MG63 (cell line): ENCODE measurements around the gene DLGAP4. TPM values are rescaled to one million over a fixed set of nuclear protein-coding genes. Genes with fewer than 3 reads are reported as not detected.

Experiments used
- DNase-seq: peaks from one replicate; pipeline ENCODE4 v3.0.0-alpha.2; 2020
- H3K27me3 ChIP-seq: fragments of 250-450 bp; sonication (Bioruptor Pico); 2 replicates; pipeline ENCODE4 v1.5.1; 2020; ENCODE audit warnings: mild to moderate bottlenecking, moderate library complexity
- H3K36me3 ChIP-seq: fragments of 250-450 bp; sonication (Bioruptor Pico); 2 replicates; pipeline ENCODE4 v1.5.1; 2020; ENCODE audit warnings: mild to moderate bottlenecking, moderate library complexity
- H3K4me3 ChIP-seq: fragments of 250-450 bp; sonication (Bioruptor Pico); 2 replicates; pipeline ENCODE4 v1.5.1; 2020; ENCODE audit warnings: mild to moderate bottlenecking, moderate library complexity
- H3K9me3 ChIP-seq: fragments of 250-450 bp; sonication (Bioruptor Pico); 2 replicates; pipeline ENCODE4 v1.5.1; 2020; ENCODE audit warnings: mild to moderate bottlenecking, moderate library complexity
- total RNA-seq: library from RNA; depleted of rRNA; stranded (reverse); fragments of >200 nt; shearing (Covaris generic); gene quantifications from 2 replicates; pipeline ENCODE4 v1.2.3, GENCODE V29; 2014; ENCODE audit warnings: low replicate concordance

DLGAP4 gene
- total RNA-seq, 1 experiment from 2014 or later, result 12.0 TPM

- Histone ChIP-seq H3K9me3 (no peaks in the 10 kb centered on the region), H3K4me3 (no peak overlapping the region), H3K27me3 (no peaks in the 10 kb centered on the region), H3K36me3 (no peaks in the 10 kb centered on the region)
- no peak for DNase-seq
Observed at GRCh38 chr20:36454698-36455427, 148.7 kb downstream of the DLGAP4 start.

DNA sequence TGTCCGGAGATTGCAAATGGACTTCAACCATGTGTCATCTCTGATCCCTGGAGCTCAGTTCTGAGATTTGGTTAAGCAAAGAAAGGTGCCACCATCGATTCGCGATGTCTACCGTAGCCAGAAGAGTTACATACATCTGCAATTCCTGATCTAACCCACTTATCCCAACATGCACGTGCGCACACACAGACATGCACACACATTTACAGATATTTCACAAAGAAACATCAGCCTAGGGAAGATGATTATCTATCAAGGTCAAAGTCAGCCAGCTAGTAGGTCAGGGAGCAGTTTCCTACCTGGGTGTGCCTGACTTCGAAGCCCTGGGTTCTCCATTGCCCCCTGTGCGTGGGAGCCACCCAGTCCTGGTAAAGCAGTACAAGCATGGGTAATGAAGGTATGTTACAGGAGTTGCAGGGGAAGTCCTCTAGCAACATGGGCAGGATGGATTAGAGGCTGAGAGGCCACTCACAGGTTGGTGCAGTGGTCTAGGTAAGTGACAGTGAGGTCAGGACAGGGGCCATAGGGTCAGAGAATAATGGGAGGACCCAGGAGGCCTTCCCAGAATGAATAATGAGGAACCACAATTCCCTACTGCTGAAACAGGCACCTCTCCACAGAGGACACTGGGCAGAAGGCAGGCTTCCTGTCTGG, 150.0 kb downstream of the DLGAP4 start:
- H3K27me3 ChIP-seq, result no peaks in the 10 kb centered on the region
- H3K4me3 ChIP-seq, result no peak overlapping the region
- H3K36me3 ChIP-seq, result no peaks in the 10 kb centered on the region
- DNase-seq, result no peak
- no peaks in the 10 kb centered on the region for H3K9me3 ChIP-seq

DNA sequence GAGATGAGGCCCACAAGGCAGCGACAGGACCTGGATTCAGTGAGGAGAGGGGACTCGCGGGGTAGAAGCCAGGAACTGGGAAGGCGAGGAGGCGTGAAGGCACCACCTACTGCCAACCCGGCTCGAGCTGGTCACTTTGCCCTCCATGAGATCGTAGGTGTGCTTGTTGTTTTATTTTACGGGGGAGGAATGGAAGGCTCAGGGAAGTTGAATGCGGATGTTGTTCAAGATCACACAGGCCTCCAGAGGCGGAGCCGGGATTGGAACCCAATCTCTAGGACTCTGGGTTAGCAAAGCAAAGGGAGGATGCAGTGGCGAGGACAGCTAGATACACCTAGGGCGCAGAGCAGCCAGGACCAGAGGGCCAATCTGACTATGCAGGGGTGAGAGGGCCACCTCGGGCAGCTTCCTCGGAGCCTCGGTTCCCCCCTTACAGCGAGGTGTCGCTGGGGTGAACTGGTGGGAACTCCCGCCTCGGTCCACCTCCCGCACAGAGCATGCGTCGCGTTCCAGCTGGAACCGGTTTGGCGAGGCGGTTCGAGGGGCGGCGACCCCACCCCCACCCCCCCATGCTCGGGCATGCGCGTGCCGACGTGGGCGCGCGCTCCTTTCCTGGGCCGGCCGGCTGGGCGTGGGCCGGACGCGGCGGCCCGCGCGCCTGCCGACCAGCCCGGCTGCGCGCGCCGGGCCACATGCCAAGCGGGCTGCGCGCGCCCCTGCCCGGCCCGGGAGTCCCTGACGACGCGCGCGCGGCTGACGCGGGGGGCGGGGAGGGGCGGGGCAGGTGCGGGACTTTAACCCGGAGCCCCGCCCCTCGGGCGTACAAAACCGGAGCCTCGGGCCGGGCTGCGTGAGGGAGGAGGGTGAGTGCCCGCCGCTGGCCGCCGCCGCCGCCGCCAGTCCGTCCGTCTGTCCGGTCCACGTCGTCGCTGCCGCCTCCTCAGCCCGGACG, 154.8 kb downstream of the DLGAP4 start:
- H3K36me3 ChIP-seq, result peaks cover 14% of the 10 kb centered on the region
- H3K27me3 ChIP-seq, result no peaks in the 10 kb centered on the region
- DNase-seq, result peak; percentile 94
- no peaks in the 10 kb centered on the region for H3K9me3 ChIP-seq
- peak overlapping the region; percentile 96 for H3K4me3 ChIP-seq

- DNase-seq, result peak; percentile 81
- H3K27me3 ChIP-seq, result no peaks in the 10 kb centered on the region
- H3K36me3 ChIP-seq, result peaks cover 21% of the 10 kb centered on the region
- peak overlapping the region; percentile 96 for H3K4me3 ChIP-seq
- no peaks in the 10 kb centered on the region for H3K9me3 ChIP-seq
Observed at GRCh38 chr20:36461600-36462439, 155.7 kb downstream of the DLGAP4 start.

DNA sequence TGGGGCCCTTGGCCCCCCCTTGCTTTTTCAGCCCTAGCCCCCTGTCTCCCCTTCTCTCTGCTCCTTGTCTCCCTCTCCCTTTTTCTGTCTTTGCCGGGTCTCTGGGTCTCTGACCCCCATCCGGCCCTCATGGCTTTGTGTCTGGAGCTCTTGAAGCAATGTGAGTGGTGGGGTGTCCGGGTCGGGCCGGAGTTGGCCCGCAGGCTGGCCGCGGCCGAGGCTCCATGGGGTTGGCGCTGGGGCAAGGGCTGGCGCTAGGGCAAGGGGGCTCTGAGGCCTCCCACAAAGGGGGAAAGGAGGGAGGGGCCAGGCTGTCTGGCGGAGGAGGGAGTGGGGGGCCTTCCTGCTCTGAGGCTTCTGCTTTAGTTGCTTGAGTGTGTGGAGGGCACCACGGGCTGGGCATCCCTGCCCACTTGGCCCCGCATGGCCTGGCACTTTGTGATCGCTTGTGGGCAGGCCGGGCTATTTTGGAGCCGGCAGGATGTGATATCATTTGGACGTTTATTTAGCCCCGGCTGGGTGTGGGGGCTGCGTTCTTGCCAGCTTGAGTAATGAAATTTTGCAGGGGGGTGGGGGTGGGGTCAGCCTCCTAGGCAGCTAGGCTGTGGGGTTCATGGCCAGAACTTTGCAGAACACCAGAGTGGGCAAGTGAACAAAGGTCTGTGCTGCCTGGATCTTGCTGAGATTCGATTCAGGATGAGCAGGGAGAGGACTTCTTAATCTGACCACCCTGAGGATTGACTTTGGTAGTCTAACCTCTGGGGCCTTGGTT, 156.5 kb downstream of the DLGAP4 start:
- Histone ChIP-seq H3K36me3 (peaks cover 22% of the 10 kb centered on the region), H3K4me3 (peak overlapping the region; percentile 96), H3K9me3 (no peaks in the 10 kb centered on the region), H3K27me3 (no peaks in the 10 kb centered on the region)
- peak; percentile 96 for DNase-seq

GRCh38 chr20:36463212-36464061, 157.3 kb downstream of the DLGAP4 start:
- peaks cover 30% of the 10 kb centered on the region for H3K36me3 ChIP-seq
- DNase-seq, result no peak
- H3K9me3 ChIP-seq, result no peaks in the 10 kb centered on the region
- no peaks in the 10 kb centered on the region for H3K27me3 ChIP-seq
- peak overlapping the region; percentile 96 for H3K4me3 ChIP-seq

DNA sequence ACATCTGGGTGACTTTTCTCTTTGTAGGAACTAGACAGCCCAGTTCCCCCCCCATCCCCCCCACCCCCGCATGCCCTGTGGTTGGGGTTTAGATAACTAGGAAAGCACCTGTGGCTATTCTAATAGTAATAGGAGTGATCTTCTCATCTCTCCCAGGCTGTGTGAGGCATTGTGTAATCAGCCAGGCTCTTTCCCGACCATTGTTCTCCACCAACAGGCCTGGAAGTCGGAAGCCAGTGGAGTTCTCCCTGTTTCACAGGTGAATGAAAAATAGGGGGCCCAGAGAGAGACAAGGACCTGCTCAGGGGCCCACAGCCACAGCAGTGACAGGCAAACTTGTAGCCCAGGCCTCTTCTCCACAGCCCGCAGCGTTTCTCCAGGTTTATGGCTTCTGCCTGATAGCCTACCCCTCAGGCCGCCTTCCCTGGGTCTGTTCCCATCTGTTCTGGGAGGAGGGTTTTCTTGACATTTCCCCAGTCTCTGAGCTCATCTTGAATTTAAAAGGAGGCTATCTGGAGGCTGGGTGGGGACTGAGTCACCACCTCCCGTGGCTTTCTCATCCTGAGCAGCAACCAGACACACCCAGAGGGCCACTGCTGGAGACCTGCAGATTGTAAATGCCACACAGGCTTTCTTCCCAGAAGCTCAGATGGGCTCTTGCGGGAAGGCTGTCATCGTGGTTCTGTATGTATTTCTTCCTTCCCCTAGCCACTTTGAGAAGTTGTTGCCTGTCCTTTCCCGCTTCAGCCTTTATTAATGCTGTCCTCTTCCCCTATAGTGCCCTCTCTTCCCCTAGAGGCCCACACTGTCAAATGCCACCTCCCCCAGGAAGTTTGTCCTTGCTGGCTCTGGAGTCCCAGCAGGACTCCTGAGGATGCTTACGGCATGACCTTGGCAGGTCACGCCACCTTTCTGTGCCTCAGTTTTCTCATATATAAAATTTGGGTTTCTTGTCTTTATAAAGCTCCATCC, 159.3 kb downstream of the DLGAP4 start:
- peak; percentile 96 for DNase-seq
- Histone ChIP-seq H3K36me3 (peaks cover 40% of the 10 kb centered on the region), H3K9me3 (no peaks in the 10 kb centered on the region), H3K27me3 (no peaks in the 10 kb centered on the region), H3K4me3 (peak overlapping the region; percentile 14; the same call in 1 of the 2 replicates)

GRCh38 chr20:36466089-36466488, 159.9 kb downstream of the DLGAP4 start:
- no peak for DNase-seq
- Histone ChIP-seq H3K9me3 (no peaks in the 10 kb centered on the region), H3K4me3 (no peak overlapping the region), H3K27me3 (no peaks in the 10 kb centered on the region), H3K36me3 (peaks cover 40% of the 10 kb centered on the region)

DNA sequence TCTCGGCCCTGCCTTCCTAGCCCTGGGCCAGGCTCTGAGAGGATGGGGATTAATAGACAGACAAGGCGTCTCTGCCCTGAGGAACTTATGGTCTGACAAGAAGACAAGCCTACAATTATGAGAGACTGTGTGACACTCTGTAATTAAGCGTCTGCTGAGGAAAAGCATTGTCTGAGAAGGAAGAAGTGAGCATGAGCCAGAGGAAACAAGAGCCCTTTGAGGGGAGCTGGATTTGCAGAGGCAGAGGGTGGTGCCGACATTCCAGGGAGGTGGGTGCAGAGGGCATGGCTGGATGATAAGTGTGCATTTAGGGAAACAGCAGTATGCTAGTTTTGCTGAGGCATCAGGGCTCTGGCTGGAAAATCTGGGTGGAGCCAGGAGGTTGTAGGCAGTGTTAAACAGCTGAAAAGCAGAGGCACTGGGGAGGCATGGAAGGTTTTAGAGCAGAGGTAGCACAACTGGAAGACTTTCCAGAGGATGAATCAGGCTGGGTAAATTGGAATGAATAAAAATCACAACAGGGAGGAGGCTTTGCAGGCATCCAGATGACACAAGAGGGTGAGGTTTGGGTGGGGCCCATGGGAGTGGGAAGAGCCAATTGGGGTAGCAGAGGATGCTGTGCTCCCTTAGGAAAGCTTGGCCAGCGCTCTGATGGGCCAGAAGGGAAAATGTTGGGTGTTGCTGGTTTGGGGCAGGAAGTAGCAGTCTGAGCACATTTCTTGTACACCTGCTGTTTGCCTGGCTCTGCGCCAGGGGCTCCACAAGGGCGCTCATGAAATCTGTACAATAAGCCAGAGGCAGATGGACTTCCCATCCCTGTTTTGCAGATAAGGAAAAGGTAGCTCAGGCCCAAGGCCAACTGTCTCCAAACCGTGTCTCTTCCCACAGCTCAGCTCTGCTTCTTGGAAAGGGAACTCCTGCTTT, 161.2 kb downstream of the DLGAP4 start:
- H3K9me3 ChIP-seq, result no peaks in the 10 kb centered on the region
- DNase-seq, result peak; percentile 95

GRCh38 chr20:36468149-36469000, 162.2 kb downstream of the DLGAP4 start:
- peak; percentile 64 for DNase-seq
- H3K36me3 ChIP-seq, result peaks cover 49% of the 10 kb centered on the region
- no peaks in the 10 kb centered on the region for H3K9me3 ChIP-seq
- no peaks in the 10 kb centered on the region for H3K27me3 ChIP-seq
- no peak overlapping the region for H3K4me3 ChIP-seq

More for the DNA sequence above, 161.2 kb downstream of the DLGAP4 start:
- H3K27me3 ChIP-seq, result no peaks in the 10 kb centered on the region
- peaks cover 41% of the 10 kb centered on the region for H3K36me3 ChIP-seq
- no peak overlapping the region for H3K4me3 ChIP-seq

GRCh38 chr20:36469973-36470372, 163.8 kb downstream of the DLGAP4 start:
- Histone ChIP-seq H3K4me3 (no peak overlapping the region), H3K36me3 (peaks cover 49% of the 10 kb centered on the region), H3K9me3 (no peaks in the 10 kb centered on the region), H3K27me3 (no peaks in the 10 kb centered on the region)
- DNase-seq, result no peak
